DMS 273 treated with DMSO at 0.1 percent for 48 hours (cell line): ENCODE results near the gene CHRNA3.

Experiments used
- DNase-seq: peaks from one replicate; lab custom pipeline; 2025; lab: John Stamatoyannopoulos, UW

The CHRNA3 gene

DNA sequence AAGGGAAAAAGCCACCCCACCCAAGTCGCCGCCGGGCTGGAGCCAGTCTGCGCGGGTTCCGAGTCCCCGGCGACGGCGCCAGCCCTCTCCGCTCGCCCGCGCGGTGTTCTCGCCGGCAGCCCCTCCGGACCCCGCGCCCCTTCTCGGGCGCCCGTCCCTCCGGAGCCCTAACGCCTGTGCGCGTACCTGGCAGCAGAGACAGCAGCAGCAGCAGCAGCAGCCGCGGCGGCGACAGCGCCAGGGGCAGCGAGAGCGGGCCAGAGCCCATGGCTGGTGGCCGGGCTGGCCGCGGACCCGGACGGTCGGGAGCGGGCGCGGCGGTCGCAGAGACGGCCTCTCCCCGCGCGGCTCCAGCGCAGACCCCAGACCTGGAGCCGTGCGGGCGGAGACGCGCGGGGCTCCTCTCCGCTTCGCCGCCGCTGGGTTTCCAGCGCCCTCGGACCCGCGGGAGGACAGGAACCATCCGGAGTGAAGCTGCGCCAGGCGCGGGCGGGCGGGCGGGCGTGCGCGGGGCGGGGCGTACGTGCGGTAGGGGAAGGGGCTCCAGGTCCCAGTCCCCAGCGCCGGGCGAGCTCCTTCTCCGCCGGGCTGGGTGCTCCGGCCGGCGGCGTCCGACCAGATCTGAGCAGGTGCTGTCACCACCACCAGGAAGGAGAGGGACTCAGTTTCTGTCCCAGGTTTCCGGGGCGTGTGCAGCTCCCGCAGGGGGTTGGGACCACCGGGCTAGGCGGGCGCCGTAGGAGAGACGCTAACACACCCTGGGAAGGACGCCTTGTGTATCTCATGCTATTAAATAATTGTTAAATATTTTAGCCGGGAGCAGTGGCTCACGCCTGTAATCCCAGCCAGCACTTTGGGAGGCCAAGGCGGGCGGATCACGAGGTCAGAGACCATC is at the start of gene CHRNA3:
CHRNA3 (minus strand) TSS at position 470 of the 895 bp plus-strand sequence; CDS start at position 268, 202 bp downstream.
- DNase-seq, result no peak

DNA sequence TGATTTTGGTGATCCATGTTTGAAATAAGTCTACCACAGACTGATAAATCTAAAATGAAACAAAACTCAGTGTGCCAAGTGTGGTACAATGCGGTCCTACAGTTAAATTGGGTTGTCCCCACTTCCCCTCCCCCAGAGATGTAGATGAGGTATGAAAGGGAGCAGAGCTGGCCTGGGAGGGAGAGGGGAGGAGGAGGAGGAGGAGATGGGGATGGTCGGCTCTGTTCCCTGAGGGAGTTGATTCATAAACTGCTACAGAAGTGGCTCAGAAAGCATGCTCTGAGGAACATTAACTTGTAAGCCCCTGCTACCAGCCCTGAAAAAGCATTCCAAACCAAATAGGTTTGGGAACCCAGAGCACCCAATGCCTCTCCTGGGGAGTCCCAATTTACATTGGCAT is 48.2 kb upstream of the CHRNA3 start:
- DNase-seq, result no peak

DNA sequence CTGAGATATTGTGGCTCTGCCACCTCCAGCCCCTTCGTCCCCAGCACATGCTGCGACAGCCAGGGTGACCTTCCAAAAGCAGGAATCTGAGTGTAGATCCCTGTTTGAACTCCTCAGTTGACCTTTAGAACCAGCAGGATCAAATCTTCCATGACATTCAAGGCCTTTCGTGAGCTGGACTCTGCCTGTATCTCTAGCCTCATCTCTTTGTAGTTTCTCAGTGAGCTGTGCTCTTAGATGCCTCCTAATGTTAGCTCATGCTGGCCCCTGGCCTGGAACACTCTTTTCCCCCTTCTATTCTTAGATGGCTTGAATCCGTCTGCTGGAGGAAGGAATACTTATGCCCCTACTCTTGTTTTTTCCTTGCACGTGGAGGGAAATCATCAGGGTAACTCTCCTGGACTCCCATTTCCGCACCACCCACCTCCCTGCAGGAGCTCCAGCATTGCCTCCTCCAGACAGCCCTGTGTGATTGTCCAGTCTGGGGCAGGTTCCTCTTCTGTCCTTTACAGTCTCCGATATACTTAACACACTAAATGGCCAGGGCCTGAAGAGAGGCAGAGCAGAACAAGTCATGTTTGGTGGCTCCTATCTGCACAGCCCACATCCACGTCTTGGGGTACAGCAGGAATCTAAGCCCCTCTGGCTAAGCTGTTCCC is 46.9 kb upstream of the CHRNA3 start:
- DNase-seq, result no peak

DNA sequence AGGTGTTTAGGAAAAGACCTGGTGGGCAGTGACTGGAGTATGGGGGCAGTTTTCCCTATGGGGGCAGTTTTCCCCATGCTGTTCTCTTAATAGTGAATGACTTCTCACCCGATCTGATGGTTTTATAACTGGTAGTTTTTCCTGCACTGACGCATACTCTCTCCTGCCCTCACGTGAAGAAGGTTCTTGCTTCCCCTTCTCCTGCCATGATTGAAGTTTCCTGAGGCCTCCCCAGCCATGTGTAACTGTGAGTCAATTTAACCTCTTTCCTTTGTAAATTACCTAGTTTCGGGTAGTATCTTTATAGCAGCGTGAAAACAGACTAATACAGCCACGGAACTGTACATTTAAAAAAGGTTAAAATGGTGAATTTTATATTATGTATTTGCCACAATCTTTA is 45.2 kb upstream of the CHRNA3 start:
- no peak for DNase-seq

DNA sequence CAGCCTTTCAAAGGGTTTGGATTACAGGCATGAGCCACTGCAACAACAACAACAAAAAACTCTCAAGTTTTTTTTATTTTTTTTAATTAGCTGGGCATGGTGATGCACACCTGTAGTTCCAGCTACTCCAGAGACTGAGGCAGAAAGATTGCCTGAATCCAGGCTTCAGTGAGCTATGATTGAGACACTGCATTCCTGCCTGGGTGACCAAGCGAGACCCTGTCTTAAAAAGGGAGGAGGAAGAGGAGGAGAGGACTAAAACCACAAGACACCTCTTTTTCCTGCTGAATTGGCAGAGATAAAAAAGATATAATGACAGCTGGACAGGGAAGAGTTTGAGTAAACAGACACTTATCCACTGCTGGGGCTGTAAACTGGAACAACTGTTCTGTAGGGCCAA is 42.9 kb upstream of the CHRNA3 start:
- DNase-seq, result no peak

DNA sequence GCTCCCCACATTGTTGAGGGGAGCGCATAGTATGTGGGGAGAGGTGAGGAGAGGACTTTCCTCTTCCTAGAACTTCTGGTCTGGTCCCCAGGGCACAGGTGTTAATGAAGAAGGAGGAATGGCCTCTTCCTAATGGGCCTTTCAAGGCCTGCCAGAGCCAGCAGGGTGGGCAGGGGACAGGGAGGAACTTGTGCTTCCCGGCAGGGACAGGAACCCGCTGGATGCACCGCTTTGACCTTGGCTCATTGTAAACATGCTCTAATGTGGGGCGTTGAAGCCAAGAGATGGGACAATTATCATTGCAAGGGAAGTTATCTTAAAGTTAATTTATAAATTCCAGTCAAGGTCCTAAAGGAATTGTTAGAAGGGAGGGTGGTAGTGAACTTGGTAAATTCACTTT is 41.2 kb upstream of the CHRNA3 start:
- DNase-seq, result no peak

DNA sequence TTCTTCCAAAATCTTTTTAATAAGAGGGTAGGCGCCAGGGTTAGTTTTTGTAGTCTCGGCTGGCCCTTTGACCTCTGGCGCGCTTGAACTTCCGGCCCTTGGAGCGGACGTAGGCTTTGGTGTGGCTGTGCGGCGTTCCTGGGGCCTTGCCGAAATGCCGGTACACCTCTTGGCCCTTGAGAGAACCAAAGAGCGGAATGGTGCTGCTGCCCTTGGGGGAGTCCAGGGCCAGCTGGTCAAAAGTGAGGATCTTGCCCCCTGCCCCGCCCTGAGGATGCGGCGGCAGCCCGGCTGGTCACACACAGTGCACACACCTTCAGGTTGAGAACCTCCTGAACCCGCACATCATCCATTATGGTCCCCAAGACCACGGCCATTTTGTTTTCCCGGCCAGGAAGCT is 40.2 kb upstream of the CHRNA3 start:
- no peak for DNase-seq

DNA sequence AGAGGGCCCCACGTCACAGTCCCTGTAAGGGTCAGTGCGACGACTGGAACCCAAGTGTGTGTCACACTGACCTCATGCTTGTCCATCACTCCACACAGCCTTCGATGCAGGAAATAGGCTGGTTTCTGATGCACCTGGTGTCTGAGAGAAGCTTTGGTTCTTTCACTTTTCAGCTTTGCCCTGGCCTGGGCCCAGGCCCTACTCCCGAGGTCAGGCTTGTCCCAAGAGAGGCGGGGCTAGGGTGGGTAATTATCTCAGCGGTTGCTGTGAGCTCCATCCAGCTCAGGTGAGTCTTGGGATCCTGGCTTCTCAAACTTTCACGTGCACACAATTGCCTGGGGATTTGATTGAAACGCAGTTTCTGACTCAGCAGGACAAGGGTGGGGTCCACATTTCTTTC is 39.8 kb upstream of the CHRNA3 start:
- DNase-seq, result no peak

DNA sequence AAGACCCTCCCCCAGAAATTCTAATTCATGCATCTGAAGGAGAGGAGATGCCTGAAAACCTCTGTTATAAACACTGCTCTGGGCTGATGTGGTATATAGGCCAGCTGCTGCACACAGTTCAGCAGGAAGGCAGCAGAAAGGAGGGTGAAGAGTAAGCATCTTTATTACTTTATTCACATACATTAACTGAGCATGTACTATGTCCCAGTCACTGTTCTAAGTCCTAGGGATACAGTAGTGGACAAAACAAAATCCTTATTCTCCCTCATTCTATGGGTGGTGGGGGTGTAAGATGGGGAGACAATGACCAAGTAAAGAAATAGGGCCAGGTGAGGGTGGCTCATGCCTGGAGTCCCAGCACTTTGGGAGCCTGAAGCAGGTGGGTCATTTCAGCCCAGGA is 38.0 kb upstream of the CHRNA3 start:
- DNase-seq, result no peak

DNA sequence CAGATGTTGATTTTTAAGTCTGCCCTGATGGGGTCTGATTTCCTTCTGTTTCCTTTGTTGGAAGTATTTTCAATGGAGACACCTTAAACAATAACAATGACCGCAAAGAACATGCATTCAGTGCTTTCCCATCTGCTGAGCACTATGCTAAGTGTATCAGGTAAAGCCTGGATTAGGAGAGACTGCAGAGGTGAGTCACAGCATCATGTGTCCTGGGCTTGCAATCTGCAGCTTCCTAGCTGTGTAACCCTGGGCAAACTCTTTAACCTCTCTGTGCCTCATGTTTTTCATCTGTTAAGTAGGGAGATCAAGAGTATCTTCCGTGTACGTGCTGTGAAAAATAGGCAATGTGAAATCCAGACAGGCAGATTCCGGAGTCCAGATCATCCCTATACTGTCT is 33.5 kb upstream of the CHRNA3 start:
- DNase-seq, result no peak

DNA sequence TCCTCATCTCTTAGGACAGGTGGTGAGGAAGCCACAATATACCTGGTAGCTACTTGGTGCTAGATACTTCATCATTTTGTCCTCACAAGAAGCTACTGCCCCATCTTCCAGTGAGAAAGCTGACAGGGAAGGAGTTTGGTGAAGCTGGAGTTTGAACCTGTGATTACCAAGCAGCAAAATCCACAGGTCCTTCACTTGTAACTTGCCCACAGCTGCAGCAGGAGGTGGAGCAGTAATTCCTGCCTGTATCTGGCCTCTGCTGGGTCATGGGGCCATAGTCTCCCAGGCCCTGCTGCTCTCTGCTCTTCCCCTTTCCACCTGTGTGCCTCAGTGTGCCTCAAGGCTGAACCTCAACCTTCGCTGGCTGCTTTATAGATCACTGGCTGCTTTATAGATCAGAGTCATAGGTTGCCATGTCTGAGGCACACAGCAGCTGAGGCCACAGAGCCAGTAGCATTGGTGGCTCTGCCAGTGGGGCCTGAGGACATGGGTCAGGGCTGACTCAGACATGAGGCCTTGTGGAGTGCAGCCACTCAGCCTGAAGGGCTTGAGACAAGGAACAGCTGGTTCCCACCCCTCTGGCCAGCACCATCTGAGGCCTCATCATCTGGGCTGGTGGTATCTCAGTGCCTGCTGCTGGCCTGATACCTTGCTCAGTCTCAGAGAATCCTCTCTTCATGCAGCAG is 31.3 kb upstream of the CHRNA3 start:
- DNase-seq, result no peak

DNA sequence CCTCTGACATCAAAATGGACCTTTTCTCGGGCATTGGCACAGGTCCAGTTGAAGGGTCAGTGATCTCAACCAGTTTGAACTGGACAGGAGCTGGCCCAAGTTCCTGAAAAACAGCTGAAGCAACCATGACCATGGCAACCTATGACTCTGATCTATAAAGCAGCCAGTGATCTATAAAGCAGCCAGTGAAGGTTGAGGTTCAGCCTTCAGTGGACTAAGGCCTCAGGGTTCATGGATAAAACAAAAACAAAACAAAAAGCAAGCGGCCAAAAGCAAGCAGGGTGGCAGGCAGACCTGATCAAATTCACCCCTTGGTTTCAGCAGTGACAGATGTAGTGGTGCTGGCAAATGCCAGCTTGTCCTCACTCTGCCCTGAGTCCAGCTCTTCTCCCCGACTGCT is 30.2 kb upstream of the CHRNA3 start:
- DNase-seq, result no peak

DNA sequence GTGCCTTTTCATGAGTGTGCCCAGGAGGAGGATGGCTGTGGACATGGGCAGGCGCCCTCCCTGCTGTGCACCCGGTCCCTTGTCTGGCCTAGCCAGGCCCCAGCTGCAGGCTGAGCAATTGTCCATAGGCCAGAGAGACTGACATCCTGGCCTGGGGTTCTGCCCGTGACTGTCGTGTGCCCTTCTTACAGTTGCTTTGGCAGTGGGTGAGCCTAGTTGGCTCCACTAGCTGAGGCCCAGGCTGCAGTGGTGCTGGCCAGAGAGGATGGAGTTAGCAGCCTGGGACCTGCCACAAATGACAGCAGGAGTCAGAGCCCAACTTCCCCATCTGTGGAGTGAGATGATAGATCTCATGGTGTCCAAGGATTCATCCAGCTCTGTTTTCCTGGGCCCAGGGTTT is 29.2 kb upstream of the CHRNA3 start:
- no peak for DNase-seq

DNA sequence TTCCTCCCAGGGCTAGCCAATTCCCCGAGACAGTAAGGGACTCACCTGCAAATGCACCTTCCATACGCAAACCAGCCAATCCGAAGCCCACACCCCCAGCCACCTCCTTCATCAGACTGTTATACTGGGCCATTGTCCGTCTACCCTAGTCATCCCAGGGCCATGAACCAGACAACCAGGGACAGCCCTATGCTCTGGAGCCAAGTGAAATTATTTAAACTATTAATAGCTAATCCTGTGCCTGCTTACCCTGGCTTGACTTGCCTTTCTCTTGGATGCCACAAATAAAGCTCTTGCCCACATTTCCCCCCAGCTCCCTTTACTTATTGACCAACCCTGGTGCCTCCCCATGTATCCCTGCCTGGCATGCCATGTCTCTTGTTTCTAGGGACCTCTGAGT is 24.2 kb upstream of the CHRNA3 start:
- DNase-seq, result no peak

DNA sequence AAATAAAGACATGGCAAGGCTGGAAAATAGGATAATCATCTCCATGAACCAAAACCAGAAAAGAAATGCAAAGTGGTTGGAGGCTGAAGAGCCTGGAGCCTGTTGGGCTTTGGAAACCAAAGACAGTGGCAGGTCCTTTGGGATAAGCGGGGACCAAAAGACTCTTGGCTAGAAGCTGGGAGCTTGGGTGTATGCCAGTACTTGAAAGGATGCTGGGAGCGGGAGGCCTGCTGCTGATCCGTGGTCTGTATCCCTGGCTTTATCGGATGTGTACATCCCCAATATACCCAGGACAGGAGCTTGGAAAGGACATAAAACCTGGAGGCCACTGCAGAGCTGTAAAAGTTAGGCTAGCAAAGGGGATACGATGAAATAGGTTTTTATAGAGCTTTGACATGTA is 21.5 kb upstream of the CHRNA3 start:
- DNase-seq, result no peak

DNA sequence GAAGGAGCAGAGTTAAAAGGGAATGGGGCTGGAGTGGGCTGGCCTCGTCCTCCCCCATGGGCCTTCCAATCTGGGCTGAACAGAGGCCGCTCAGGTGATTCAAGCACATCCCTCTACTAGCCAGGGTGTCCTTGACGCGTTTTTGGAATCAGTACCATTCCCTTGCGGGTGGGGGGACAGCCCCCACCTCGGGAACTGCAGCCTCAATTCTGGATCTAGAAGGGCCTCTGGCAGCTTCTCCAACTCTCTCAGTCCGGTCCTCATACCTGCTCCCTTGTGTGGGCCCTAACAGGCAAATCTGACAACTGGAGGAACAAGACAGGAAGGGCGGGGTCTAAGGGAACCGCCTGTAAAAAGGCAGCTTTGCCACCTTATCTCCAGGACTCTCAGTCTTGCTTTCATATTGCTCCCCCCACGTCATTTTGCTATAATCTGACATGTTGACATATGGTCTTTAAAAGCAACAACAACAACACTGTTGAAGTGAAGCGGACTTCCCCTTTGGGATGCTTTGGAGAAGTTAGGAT is 21.0 kb upstream of the CHRNA3 start:
- DNase-seq, result no peak

DNA sequence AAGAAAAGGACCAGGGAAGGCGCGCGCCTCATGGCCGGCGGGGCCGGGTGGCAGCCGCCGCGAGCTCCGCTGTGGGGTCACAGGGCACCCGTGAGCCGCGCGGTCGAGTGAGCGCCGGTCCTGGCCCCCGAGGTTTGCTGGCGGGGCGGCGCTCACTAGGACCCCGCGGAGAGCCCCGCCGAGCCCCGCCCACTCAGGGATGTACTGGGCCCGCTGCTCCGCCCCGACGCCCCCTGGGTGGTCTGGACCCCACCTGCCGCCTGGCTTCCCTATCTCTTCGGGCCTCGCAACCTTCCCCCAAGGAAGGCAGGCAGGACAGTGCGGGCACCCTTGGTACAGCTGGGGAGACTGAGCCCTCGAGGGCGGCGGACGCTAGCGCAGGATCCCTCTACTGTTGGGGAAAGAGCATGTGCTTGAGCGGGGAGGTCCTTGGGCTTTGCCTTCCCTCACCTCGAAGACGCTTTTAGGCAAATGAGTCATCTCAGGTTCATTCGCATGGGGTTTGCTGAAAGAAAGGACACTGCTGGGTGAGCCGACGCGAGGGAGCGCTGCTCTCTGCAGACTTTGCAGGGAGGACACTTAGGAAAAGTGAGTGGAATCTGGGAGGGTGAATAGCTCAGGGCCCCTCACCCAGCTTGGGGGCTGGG is 20.4 kb upstream of the CHRNA3 start, which contains the start of gene CHRNB4:
CHRNB4 (minus strand) TSS at position 109 of the 647 bp plus-strand sequence; CDS start at position 32, 77 bp downstream.
- no peak for DNase-seq

DNA sequence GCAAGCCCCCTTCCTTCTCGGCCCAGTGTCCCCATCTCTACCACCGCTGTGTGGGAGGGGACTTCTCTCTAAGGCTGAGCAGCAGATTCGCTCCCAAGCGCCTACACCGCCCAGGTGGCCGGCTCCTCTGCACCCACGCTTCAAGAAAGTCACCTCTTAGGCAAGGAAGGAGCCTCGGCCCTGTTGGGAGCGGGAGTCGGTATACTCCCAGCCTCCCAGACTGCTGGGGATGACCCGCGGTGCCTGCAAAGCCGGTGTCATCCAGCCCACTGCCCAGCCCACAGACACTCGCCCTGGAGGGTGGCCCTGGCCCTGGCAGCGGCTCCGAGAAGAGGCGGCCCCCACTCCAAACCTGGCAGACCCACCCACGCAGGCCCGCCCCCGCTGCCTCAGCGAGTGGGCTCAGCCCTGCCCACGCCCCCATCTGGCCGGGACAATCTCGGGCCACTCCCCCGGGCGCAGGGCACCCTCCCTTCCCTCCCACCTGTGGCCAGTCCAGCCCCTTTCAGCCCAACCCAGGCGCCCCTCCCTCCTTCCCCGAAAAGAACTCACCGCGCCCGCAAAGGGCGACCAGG is 19.8 kb upstream of the CHRNA3 start:
- no peak for DNase-seq

DNA sequence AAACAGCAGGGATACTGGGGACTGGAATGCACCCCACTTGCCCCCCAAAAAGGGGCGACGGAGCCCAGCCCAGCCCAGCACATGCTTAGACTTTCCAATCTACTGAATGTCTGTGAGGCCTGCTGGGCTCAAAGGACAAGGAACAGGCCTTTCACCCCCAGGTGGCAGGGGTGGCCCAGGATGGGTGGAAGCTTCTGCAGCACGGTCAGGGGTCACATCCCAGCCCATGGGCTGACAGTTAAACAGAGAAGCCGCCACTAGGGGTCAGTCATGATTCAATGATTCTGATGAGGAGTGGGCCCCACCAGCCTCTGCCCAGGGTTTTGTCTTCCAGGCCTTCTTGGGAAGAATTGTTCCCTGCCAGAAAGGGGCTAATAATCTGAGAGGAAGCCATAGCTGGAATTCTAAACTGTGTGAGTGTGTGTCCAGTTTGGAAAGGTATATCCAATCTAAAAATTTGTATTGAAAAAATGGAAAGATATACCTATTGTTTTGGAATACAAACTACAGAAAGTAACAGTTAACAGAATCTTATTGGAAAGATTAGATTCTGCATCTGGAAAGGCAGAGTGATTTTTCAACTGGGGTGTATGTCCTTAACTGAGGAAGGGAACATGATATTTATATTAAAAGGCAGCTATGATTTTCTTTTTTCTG is 18.0 kb upstream of the CHRNA3 start:
- peak; percentile 12 for DNase-seq

DNA sequence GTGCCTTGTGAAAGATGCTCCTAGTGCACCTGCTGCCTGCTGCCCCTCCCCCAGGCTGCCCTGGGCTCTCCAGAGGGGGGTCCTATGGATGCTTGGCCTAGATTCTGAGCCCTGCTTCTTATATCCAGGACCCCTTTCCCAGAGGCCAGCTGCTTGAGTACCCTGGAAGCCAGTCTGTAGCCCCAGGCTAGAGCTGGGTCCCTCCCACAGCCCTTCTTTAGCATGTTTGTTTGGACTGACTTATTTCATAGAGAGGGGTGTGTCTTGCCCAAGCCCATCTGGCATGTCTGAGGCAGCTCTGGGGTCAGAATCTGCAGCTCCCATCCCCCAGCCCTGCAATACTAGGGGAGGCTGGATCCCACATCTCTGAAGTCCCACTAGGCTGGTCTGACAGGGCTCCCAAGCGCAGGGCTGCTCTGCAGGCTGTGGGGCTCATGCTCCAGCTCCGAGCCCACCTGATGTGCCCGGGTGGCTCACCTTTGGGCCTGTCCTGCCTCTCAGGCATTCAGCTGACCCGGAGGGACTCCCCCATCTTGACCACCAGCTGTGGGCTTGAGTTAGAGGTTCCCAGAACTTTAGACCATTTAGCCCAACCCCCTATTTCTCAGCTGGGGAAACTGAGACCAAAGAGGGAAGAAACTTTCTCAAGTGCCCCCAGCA is 17.1 kb upstream of the CHRNA3 start:
- DNase-seq, result no peak
